Right atrium auricular region (tissue), 2 donors: Measurements from ENCODE around the gene CEBPG. TPM values are rescaled to one million over a fixed set of nuclear protein-coding genes. Genes with fewer than 3 reads are reported as not detected.

Experiments used
- DNase-seq: peaks from one replicate; pipeline ENCODE4 v3.0.0-alpha.2; 2019; ENCODE audit warnings: low spot score
- H3K27ac ChIP-seq, 2 donors: fragments of 200-600 bp; sonication (generic); 1 replicate in 1 of 2; 2 replicates in 1 of 2; pipeline ENCODE4 v1.5.1; 2016 to 2019
- H3K27me3 ChIP-seq, 2 donors: fragments of 200-600 bp; sonication (generic); one replicate each; pipeline versions ENCODE4 v1.5.1 to v1.6.0; 2017 to 2019
- H3K36me3 ChIP-seq: fragments of 200-600 bp; sonication (generic); one replicate; pipeline ENCODE4 v1.5.1; 2016
- H3K4me1 ChIP-seq, 2 donors: fragments of 200-600 bp; sonication (generic); one replicate each; pipeline versions ENCODE4 v1.5.1 to v1.6.0; 2017 to 2019
- H3K4me3 ChIP-seq, 2 donors: fragments of 200-600 bp; sonication (generic); 1 replicate in 1 of 2; 2 replicates in 1 of 2; pipeline ENCODE4 v1.5.1; 2017 to 2019; ENCODE audit warnings: mild to moderate bottlenecking in 1 of 2, moderate library complexity in 1 of 2
- H3K9me3 ChIP-seq, 2 donors: fragments of 200-600 bp; sonication (generic); one replicate each; pipeline ENCODE4 v1.5.1; 2019
- total RNA-seq, 2 donors: library from RNA; depleted of rRNA; stranded (reverse); fragments of >200 nt; gene quantifications; one replicate each; pipeline ENCODE4 v1.1.0, GENCODE V29; 2016
- TF ChIP-seq, protein P1 (sequence below), 2 donors: fragments of 200-600 bp; sonication (generic); IDR thresholded peaks; one replicate each; pipeline ENCODE4 v1.5.1; 2019; ENCODE audit warnings: antibody characterized with exemption in 2 of 2

The CEBPG gene
- total RNA-seq, 2 donors from 2014 or later: 12.9 to 15.2 TPM

GRCh38 chr19:33401683-33402420 is 28.3 kb downstream of the CEBPG start:
- no peak overlapping the region for H3K4me3 ChIP-seq

GRCh38 chr19:33402421-33403220 is 29.1 kb downstream of the CEBPG start:
- Histone ChIP-seq H3K27me3 (no peaks in the 10 kb centered on the region), H3K4me3 (no peak overlapping the region), H3K36me3 (no peaks in the 10 kb centered on the region), H3K4me1 (peaks cover 0 to 8% of the 10 kb centered on the region in 2 donors), H3K27ac (no peak overlapping the region), H3K9me3 (no peaks in the 10 kb centered on the region)
- DNase-seq: no peak
- TF ChIP-seq, protein P1, sequence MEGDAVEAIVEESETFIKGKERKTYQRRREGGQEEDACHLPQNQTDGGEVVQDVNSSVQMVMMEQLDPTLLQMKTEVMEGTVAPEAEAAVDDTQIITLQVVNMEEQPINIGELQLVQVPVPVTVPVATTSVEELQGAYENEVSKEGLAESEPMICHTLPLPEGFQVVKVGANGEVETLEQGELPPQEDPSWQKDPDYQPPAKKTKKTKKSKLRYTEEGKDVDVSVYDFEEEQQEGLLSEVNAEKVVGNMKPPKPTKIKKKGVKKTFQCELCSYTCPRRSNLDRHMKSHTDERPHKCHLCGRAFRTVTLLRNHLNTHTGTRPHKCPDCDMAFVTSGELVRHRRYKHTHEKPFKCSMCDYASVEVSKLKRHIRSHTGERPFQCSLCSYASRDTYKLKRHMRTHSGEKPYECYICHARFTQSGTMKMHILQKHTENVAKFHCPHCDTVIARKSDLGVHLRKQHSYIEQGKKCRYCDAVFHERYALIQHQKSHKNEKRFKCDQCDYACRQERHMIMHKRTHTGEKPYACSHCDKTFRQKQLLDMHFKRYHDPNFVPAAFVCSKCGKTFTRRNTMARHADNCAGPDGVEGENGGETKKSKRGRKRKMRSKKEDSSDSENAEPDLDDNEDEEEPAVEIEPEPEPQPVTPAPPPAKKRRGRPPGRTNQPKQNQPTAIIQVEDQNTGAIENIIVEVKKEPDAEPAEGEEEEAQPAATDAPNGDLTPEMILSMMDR (IDR thresholded peaks at IDR 0.05): peak in 1 of 2 donors; percentile 20

More at GRCh38 chr19:33401683-33402420, 28.3 kb downstream of the CEBPG start:
- H3K9me3 ChIP-seq: no peaks in the 10 kb centered on the region
- no peak overlapping the region for H3K27ac ChIP-seq
- H3K27me3 ChIP-seq: no peaks in the 10 kb centered on the region
- no peaks in the 10 kb centered on the region for H3K36me3 ChIP-seq
- peaks cover 0 to 15% of the 10 kb centered on the region in 2 donors for H3K4me1 ChIP-seq
- DNase-seq: no peak
- TF ChIP-seq, protein P1 (IDR thresholded peaks at IDR 0.05): no peak

GRCh38 chr19:33403221-33403972 is 29.9 kb downstream of the CEBPG start:
- no peaks in the 10 kb centered on the region for H3K36me3 ChIP-seq
- no peaks in the 10 kb centered on the region for H3K9me3 ChIP-seq
- H3K4me1 ChIP-seq: peaks cover 0 to 6% of the 10 kb centered on the region in 2 donors
- no peak overlapping the region for H3K27ac ChIP-seq
- no peaks in the 10 kb centered on the region for H3K27me3 ChIP-seq
- H3K4me3 ChIP-seq: no peak overlapping the region
- TF ChIP-seq, protein P1 (IDR thresholded peaks at IDR 0.05): no peak
- no peak for DNase-seq

GRCh38 chr19:33403973-33404304 is 30.4 kb downstream of the CEBPG start:
- TF ChIP-seq, protein P1 (IDR thresholded peaks at IDR 0.05): no peak
- Histone ChIP-seq H3K4me3 (no peak overlapping the region), H3K4me1 (peaks cover 0 to 6% of the 10 kb centered on the region in 2 donors), H3K36me3 (no peaks in the 10 kb centered on the region), H3K9me3 (no peaks in the 10 kb centered on the region), H3K27ac (no peak overlapping the region), H3K27me3 (no peaks in the 10 kb centered on the region)
- no peak for DNase-seq

DNA sequence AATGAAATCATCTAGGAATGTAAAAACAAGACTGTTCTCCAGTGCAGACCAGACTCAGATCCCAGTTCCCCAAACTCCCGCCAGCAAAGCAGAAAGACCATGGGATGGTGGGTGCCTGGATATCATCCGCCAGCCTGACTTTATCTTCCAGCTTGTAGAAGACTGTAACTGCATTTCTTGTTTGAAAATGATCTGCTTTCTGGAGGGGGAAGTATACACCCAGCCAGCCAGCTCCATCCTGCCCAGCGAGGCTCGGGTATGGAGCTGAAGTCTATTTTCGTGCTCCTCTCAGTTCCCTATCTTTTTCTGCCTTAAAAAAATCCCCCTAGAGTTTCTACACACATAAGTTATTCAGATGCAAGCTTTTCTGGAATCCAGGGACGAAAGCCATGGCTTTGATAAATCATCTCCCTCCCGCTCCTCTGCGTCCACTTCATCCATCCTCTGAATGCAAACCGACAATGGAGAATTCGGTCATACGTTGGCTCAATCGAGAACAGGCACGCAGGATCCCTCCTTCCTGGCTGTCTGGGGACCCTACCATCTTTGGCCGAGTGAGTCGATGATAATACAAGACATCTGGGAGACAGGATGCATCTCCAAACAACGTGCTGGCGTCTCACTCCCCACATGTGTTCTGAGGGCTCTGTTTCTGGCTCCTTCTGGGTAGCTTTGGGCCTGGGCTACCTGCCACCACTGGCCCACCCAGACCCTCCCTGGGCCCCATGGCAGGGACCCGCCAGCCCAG is 31.2 kb downstream of the CEBPG start:
- H3K9me3 ChIP-seq: no peaks in the 10 kb centered on the region
- H3K4me1 ChIP-seq: peaks cover 0 to 6% of the 10 kb centered on the region in 2 donors
- no peaks in the 10 kb centered on the region for H3K36me3 ChIP-seq
- no peaks in the 10 kb centered on the region for H3K27me3 ChIP-seq
- H3K27ac ChIP-seq: no peak overlapping the region
- no peak for DNase-seq
- TF ChIP-seq, protein P1 (IDR thresholded peaks at IDR 0.05): no peak
- no peak overlapping the region for H3K4me3 ChIP-seq
